ENCODE measurements around the gene RABAC1. TPM values are rescaled to one million over a fixed set of nuclear protein-coding genes. Genes with fewer than 3 reads are reported as not detected.

RABAC1 gene
- total RNA-seq, 1 experiment from 2014 or later, result 66.3 TPM

- TF ChIP-seq JUND (IDR thresholded peaks at IDR 0.05) (no peak), CTCF (IDR thresholded peaks at IDR 0.05 in 2 of 3, conservative IDR thresholded peaks at IDR 0.05 in 1 of 3; ENCODE audit: borderline replicate concordance in 1 of 3, insufficient read depth in 1 of 3, low read depth in 2 of 3, low read length in 2 of 3) (no peak), SRF (IDR thresholded peaks at IDR 0.05; ENCODE audit: low read depth) (no peak), ZBTB33 (IDR thresholded peaks at IDR 0.05; ENCODE audit: extremely low read depth, insufficient replicate concordance, low read length) (no peak), EZH2 (IDR thresholded peaks at IDR 0.05) (no peak), TCF7L2 (IDR thresholded peaks at IDR 0.05; ENCODE audit: borderline replicate concordance, extremely low read depth, insufficient read depth, insufficient read length) (no peak), ZNF274 (IDR thresholded peaks at IDR 0.05; ENCODE audit: low read depth, low read length) (no peak)
- H3K4me2 ChIP-seq (ENCODE audit: low read length), result no peak overlapping the region
- no peak for DNase-seq (ENCODE audit: low read depth, low spot score)
- ChIA-PET POLR2A (no interaction called here), RAD21 (ENCODE audit: low non-redundant PET in 1 of 2, low total read pairs in 2 of 2, uncharacterized antibody in 2 of 2, unreplicated experiment in 2 of 2) (no interaction called here), CTCF (no interaction called here)
- no peaks in the 10 kb centered on the region for H3K27me3 ChIP-seq (ENCODE audit: insufficient read depth, low read length)
- no peak overlapping the region for H3K27ac ChIP-seq (ENCODE audit: low read depth, low read length)
- peaks cover 0 to 7% of the 10 kb centered on the region in 2 experiments; a peak in 1 of 4 replicates for H3K36me3 ChIP-seq (ENCODE audit: control insufficient read depth in 1 of 2, insufficient read depth in 2 of 2, low read length in 2 of 2)
- no peaks in the 10 kb centered on the region for H3K79me2 ChIP-seq (ENCODE audit: insufficient read depth, low read length)
- no peaks in the 10 kb centered on the region for H3K4me1 ChIP-seq (ENCODE audit: control insufficient read depth in 1 of 2, insufficient read depth in 2 of 2, low read length in 2 of 2)
- no peak overlapping the region for H3K9ac ChIP-seq (ENCODE audit: low read length)
- no peaks in the 10 kb centered on the region for H3K9me2 ChIP-seq (ENCODE audit: insufficient read depth)
- H2AFZ ChIP-seq (ENCODE audit: low read depth, low read length, poor library complexity, severe bottlenecking), result no peak overlapping the region
- intact Hi-C loops (cut with micrococcal nuclease), result no loop called here
- no peaks in the 10 kb centered on the region for H3K9me3 ChIP-seq (ENCODE audit: control insufficient read depth in 1 of 2, insufficient read depth in 1 of 2, low read depth in 1 of 2, low read length in 2 of 2)
- H4K20me1 ChIP-seq (ENCODE audit: insufficient read depth), result no peaks in the 10 kb centered on the region
- BruUV-seq (replicated peaks), result no TSS peak
- ATAC-seq, result no peak
- H3K4me3 ChIP-seq (replicated peaks in 1 of 2; ENCODE audit: low read depth in 1 of 2, low read length in 2 of 2), result no peak overlapping the region
Measured at GRCh38 chr19:41984961-41985360, 25.8 kb upstream of the RABAC1 start.

Data from HCT116 (cell line).